ENCODE results near the gene CCR4. TPM values are rescaled to one million over a fixed set of nuclear protein-coding genes. Genes with fewer than 3 reads are reported as not detected.
"Not testable (repeated sequence)": the region's sequence is repeated elsewhere in the genome, so short reads cannot be mapped to it uniquely, and the experiment has no call there.

The CCR4 gene
- total and polyA plus RNA-seq, 2 donors (not counting 1 experiment from before 2014, with no cell fraction given), result not detected

- Histone ChIP-seq H3K4me2 (ENCODE audit: extremely low read depth, insufficient read depth, low read length) (no peak overlapping the region), H3K4me1 (ENCODE audit: control insufficient read depth, extremely low read depth, insufficient read depth, low read length) (no peaks in the 10 kb centered on the region), H3K27ac (ENCODE audit: insufficient read depth, low read length) (no peak overlapping the region), H3K36me3 (ENCODE audit: control insufficient read depth, insufficient read depth, low read length) (no peaks in the 10 kb centered on the region), H3K79me2 (ENCODE audit: control insufficient read depth, insufficient read depth, low read length) (no peaks in the 10 kb centered on the region), H4K20me1 (ENCODE audit: control insufficient read depth, extremely low read depth, insufficient read depth, low read length) (no peaks in the 10 kb centered on the region), H3K27me3 (ENCODE audit: control insufficient read depth, insufficient read depth, low read length) (no peaks in the 10 kb centered on the region), H3K9ac (ENCODE audit: insufficient read depth, low read length) (no peak overlapping the region), H3K4me3 (replicated peaks in 1 of 4; ENCODE audit: control extremely low read depth in 1 of 4, insufficient read depth in 1 of 4, low read depth in 3 of 4, low read length in 4 of 4) (no peak overlapping the region), H2AFZ (ENCODE audit: low read length) (no peak overlapping the region), H3K9me3 (ENCODE audit: control insufficient read depth, insufficient read depth, low read depth, low read length) (no peaks in the 10 kb centered on the region)
- no peak for TF ChIP-seq EZH2 (IDR thresholded peaks at IDR 0.05; ENCODE audit: low read length, missing control alignments)
- no peak for TF ChIP-seq CTCF (conservative IDR thresholded peaks at IDR 0.05 in 1 of 2, IDR thresholded peaks at IDR 0.05 in 1 of 2; ENCODE audit: low read depth in 1 of 2, low read length in 2 of 2)
- no peak for DNase-seq (ENCODE audit: low read depth in 2 of 2)
Measured at GRCh38 chr3:32930161-32930560, 21.3 kb upstream of the CCR4 start.

GRCh38 chr3:32931273-32931672, 20.2 kb upstream of the CCR4 start:
- not testable (repeated sequence) for DNase-seq (ENCODE audit: low read depth in 2 of 2); H3K79me2 ChIP-seq (ENCODE audit: control insufficient read depth, insufficient read depth, low read length); H3K4me2 ChIP-seq (ENCODE audit: extremely low read depth, insufficient read depth, low read length); H3K9me3 ChIP-seq (ENCODE audit: control insufficient read depth, insufficient read depth, low read depth, low read length); H3K27ac ChIP-seq (ENCODE audit: insufficient read depth, low read length); H3K9ac ChIP-seq (ENCODE audit: insufficient read depth, low read length); H3K4me3 ChIP-seq (replicated peaks in 1 of 4; ENCODE audit: control extremely low read depth in 1 of 4, insufficient read depth in 1 of 4, low read depth in 3 of 4, low read length in 4 of 4); H3K36me3 ChIP-seq (ENCODE audit: control insufficient read depth, insufficient read depth, low read length); H2AFZ ChIP-seq (ENCODE audit: low read length); H3K4me1 ChIP-seq (ENCODE audit: control insufficient read depth, extremely low read depth, insufficient read depth, low read length); H3K27me3 ChIP-seq (ENCODE audit: control insufficient read depth, insufficient read depth, low read length); H4K20me1 ChIP-seq (ENCODE audit: control insufficient read depth, extremely low read depth, insufficient read depth, low read length)

- Histone ChIP-seq H4K20me1 (ENCODE audit: control insufficient read depth, extremely low read depth, insufficient read depth, low read length) (no peaks in the 10 kb centered on the region), H3K4me2 (ENCODE audit: extremely low read depth, insufficient read depth, low read length) (no peak overlapping the region), H3K36me3 (ENCODE audit: control insufficient read depth, insufficient read depth, low read length) (no peaks in the 10 kb centered on the region), H3K4me3 (replicated peaks in 1 of 4; ENCODE audit: control extremely low read depth in 1 of 4, insufficient read depth in 1 of 4, low read depth in 3 of 4, low read length in 4 of 4) (no peak overlapping the region), H3K79me2 (ENCODE audit: control insufficient read depth, insufficient read depth, low read length) (no peaks in the 10 kb centered on the region), H2AFZ (ENCODE audit: low read length) (no peak overlapping the region), H3K27ac (ENCODE audit: insufficient read depth, low read length) (no peak overlapping the region), H3K9ac (ENCODE audit: insufficient read depth, low read length) (no peak overlapping the region), H3K9me3 (ENCODE audit: control insufficient read depth, insufficient read depth, low read depth, low read length) (no peaks in the 10 kb centered on the region), H3K4me1 (ENCODE audit: control insufficient read depth, extremely low read depth, insufficient read depth, low read length) (no peaks in the 10 kb centered on the region), H3K27me3 (ENCODE audit: control insufficient read depth, insufficient read depth, low read length) (no peaks in the 10 kb centered on the region)
- DNase-seq (ENCODE audit: low read depth in 2 of 2), result peak in 1 of 2 donors; percentile 36
- TF ChIP-seq CTCF (conservative IDR thresholded peaks at IDR 0.05 in 1 of 2, IDR thresholded peaks at IDR 0.05 in 1 of 2; ENCODE audit: low read depth in 1 of 2, low read length in 2 of 2) (peak; percentile 73 to 76), EZH2 (IDR thresholded peaks at IDR 0.05; ENCODE audit: low read length, missing control alignments) (no peak)
Measured at GRCh38 chr3:32934150-32934742, 17.2 kb upstream of the CCR4 start.
